ENCODE data around the gene PPP6R1. TPM values are rescaled to one million over a fixed set of nuclear protein-coding genes. Genes with fewer than 3 reads are reported as not detected.

PPP6R1 gene
- 19.3 and 34.0 TPM in 2 replicates for total RNA-seq
- polyA plus RNA-seq: 28.5 and 43.1 TPM in 2 replicates
- polyA plus RNA-seq (2012): 31.9 and 51.3 TPM in 2 replicates
- 114 and 154 TPM in 2 replicates for polyA minus RNA-seq (ENCODE audit: low replicate concordance)

DNA sequence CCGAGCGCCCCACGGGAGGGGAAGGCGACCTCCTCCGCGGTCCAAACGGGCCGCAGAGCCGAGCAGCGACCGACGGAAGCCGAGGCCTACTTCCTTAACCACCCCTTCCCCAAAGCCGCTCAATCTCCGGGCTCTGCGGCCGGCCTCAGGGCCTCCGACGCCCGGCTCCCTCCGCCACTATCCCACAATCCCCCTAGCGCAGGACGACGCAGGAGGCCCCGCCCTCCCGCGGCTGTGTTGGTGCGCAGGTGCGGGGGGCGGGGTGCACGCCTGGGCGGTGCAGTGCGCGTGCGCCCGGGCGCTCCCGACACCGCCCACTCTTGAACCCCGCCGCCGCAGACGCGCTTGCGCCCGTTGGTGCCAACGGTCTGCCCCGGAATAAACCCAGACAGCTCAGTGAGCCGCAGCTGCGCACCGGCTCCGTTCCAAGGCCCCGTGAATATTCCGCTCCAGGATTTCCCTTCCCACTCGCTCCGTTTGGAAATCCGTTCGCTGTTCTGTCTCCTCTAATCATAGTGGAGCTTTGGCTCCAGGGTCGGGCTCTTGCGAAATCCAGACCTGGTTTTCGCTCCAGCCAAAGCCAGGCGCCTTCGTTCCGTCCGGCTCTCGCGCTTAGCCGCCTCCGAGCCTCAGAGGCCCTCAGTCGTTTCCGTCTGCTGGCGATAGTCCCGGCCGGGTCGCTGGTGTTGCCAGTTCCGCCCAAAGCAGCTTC, at the start of gene PPP6R1:
TSS of gene PPP6R1 (minus strand) at position 190 of the 712 bp plus-strand sequence. CDS start 11,914 bp downstream, outside the sequence.
- H3K9me3 ChIP-seq (ENCODE audit: control insufficient read depth, insufficient read depth, low read depth, low read length): no peaks in the 10 kb centered on the region
- peak; percentile 100 for DNase-seq (ENCODE audit: low read depth in 2 of 2)
- H3K79me2 ChIP-seq (ENCODE audit: control insufficient read depth, insufficient read depth, low read length): peaks cover 46% of the 10 kb centered on the region
- H3K36me3 ChIP-seq (ENCODE audit: control insufficient read depth, insufficient read depth, low read length): no peaks in the 10 kb centered on the region
- no peak for TF ChIP-seq CTCF (conservative IDR thresholded peaks at IDR 0.05 in 1 of 2, IDR thresholded peaks at IDR 0.05 in 1 of 2; ENCODE audit: low read depth in 1 of 2, low read length in 2 of 2)
- no peak for TF ChIP-seq EZH2 (IDR thresholded peaks at IDR 0.05; ENCODE audit: low read length, missing control alignments)
- no peaks in the 10 kb centered on the region for H3K27me3 ChIP-seq (ENCODE audit: control insufficient read depth, insufficient read depth, low read length)
- peak within 1 kb of the TSS; percentile 76 to 88 (median 84) for H3K4me3 ChIP-seq (replicated peaks in 1 of 4; ENCODE audit: control extremely low read depth in 1 of 4, insufficient read depth in 1 of 4, low read depth in 3 of 4, low read length in 4 of 4)
- H3K4me1 ChIP-seq (ENCODE audit: control insufficient read depth, extremely low read depth, insufficient read depth, low read length): peaks cover 3% of the 10 kb centered on the region
- no peaks in the 10 kb centered on the region for H4K20me1 ChIP-seq (ENCODE audit: control insufficient read depth, extremely low read depth, insufficient read depth, low read length)
- peak within 1 kb of the TSS; percentile 92 for H3K27ac ChIP-seq (ENCODE audit: insufficient read depth, low read length)
- H3K4me2 ChIP-seq (ENCODE audit: extremely low read depth, insufficient read depth, low read length): peak within 1 kb of the TSS; percentile 90
- peak within 1 kb of the TSS; percentile 83 for H2AFZ ChIP-seq (ENCODE audit: low read length)
- peak within 1 kb of the TSS; percentile 86 for H3K9ac ChIP-seq (ENCODE audit: insufficient read depth, low read length)

DNA sequence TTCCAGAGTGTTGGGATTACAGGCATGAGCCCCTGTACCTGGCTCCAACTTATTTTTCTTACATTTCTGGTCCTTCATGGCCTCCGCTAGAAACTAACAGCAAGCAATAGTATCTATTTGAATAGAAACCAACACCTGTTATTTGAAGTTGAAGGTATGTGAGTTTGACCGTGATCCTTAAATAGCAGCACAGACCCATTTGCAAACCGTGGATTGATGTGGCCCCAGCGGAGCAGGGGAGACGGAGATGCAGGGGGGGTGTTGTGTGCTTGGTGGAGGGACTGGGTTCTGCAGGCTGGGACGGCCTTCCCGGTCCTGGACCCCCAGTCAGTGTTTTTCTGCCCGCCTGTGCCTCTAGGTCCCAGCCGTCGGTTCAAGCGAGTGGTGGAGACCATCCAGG, 49.5 kb upstream of the PPP6R1 start:
- H3K9me3 ChIP-seq (ENCODE audit: control insufficient read depth, insufficient read depth, low read depth, low read length): no peaks in the 10 kb centered on the region
- H3K27ac ChIP-seq (ENCODE audit: insufficient read depth, low read length): no peak overlapping the region
- no peaks in the 10 kb centered on the region for H3K27me3 ChIP-seq (ENCODE audit: control insufficient read depth, insufficient read depth, low read length)
- DNase-seq (ENCODE audit: low read depth in 2 of 2): no peak
- no peak overlapping the region for H3K4me2 ChIP-seq (ENCODE audit: extremely low read depth, insufficient read depth, low read length)
- TF ChIP-seq CTCF (conservative IDR thresholded peaks at IDR 0.05 in 1 of 2, IDR thresholded peaks at IDR 0.05 in 1 of 2; ENCODE audit: low read depth in 1 of 2, low read length in 2 of 2): no peak
- no peak for TF ChIP-seq EZH2 (IDR thresholded peaks at IDR 0.05; ENCODE audit: low read length, missing control alignments)
- no peak overlapping the region for H2AFZ ChIP-seq (ENCODE audit: low read length)
- H3K79me2 ChIP-seq (ENCODE audit: control insufficient read depth, insufficient read depth, low read length): no peaks in the 10 kb centered on the region
- H3K9ac ChIP-seq (ENCODE audit: insufficient read depth, low read length): no peak overlapping the region
- H3K4me1 ChIP-seq (ENCODE audit: control insufficient read depth, extremely low read depth, insufficient read depth, low read length): no peaks in the 10 kb centered on the region
- H4K20me1 ChIP-seq (ENCODE audit: control insufficient read depth, extremely low read depth, insufficient read depth, low read length): no peaks in the 10 kb centered on the region
- no peak overlapping the region for H3K4me3 ChIP-seq (replicated peaks in 1 of 4; ENCODE audit: control extremely low read depth in 1 of 4, insufficient read depth in 1 of 4, low read depth in 3 of 4, low read length in 4 of 4)
- peaks cover 5% of the 10 kb centered on the region for H3K36me3 ChIP-seq (ENCODE audit: control insufficient read depth, insufficient read depth, low read length)

GRCh38 chr19:55306712-55307111, 47.9 kb upstream of the PPP6R1 start:
- no peaks in the 10 kb centered on the region for H3K9me3 ChIP-seq (ENCODE audit: control insufficient read depth, insufficient read depth, low read depth, low read length)
- H3K36me3 ChIP-seq (ENCODE audit: control insufficient read depth, insufficient read depth, low read length): peaks cover 7% of the 10 kb centered on the region
- no peak overlapping the region for H3K27ac ChIP-seq (ENCODE audit: insufficient read depth, low read length)
- H4K20me1 ChIP-seq (ENCODE audit: control insufficient read depth, extremely low read depth, insufficient read depth, low read length): no peaks in the 10 kb centered on the region
- H3K4me3 ChIP-seq (replicated peaks in 1 of 4; ENCODE audit: control extremely low read depth in 1 of 4, insufficient read depth in 1 of 4, low read depth in 3 of 4, low read length in 4 of 4): no peak overlapping the region
- H3K9ac ChIP-seq (ENCODE audit: insufficient read depth, low read length): no peak overlapping the region
- H3K79me2 ChIP-seq (ENCODE audit: control insufficient read depth, insufficient read depth, low read length): no peaks in the 10 kb centered on the region
- TF ChIP-seq EZH2 (IDR thresholded peaks at IDR 0.05; ENCODE audit: low read length, missing control alignments) (no peak), CTCF (conservative IDR thresholded peaks at IDR 0.05 in 1 of 2, IDR thresholded peaks at IDR 0.05 in 1 of 2; ENCODE audit: low read depth in 1 of 2, low read length in 2 of 2) (no peak)
- H3K27me3 ChIP-seq (ENCODE audit: control insufficient read depth, insufficient read depth, low read length): no peaks in the 10 kb centered on the region
- no peak for DNase-seq (ENCODE audit: low read depth in 2 of 2)
- no peak overlapping the region for H3K4me2 ChIP-seq (ENCODE audit: extremely low read depth, insufficient read depth, low read length)
- no peak overlapping the region for H2AFZ ChIP-seq (ENCODE audit: low read length)
- peaks cover 2% of the 10 kb centered on the region for H3K4me1 ChIP-seq (ENCODE audit: control insufficient read depth, extremely low read depth, insufficient read depth, low read length)

Data from fibroblast of lung (primary cell).